AG09309 (cell line): Measurements from ENCODE around the gene SH2D5.
"Not testable (repeated sequence)": the region's sequence is repeated elsewhere in the genome, so short reads cannot be mapped to it uniquely, and the experiment has no call there.

ENCODE experiments used
- DNase-seq: peaks from one replicate; pipeline ENCODE4 v3.0.0-alpha.2; 2010; ENCODE audit warnings: low read depth
- H3K4me3 ChIP-seq: 2 replicates; pipeline ENCODE4 v1.5.1; 2011; ENCODE audit warnings: mild to moderate bottlenecking, low read depth, low read length, moderate library complexity; ENCODE audit not compliant: control insufficient read depth
- CTCF ChIP-seq: IDR thresholded peaks from 2 replicates; pipeline ENCODE4 v1.5.1; 2011; ENCODE audit warnings: mild to moderate bottlenecking, low read depth, low read length, inconsistent platforms; ENCODE audit not compliant: insufficient read depth, control insufficient read depth; ENCODE audit errors: missing control alignments

The SH2D5 gene

DNA sequence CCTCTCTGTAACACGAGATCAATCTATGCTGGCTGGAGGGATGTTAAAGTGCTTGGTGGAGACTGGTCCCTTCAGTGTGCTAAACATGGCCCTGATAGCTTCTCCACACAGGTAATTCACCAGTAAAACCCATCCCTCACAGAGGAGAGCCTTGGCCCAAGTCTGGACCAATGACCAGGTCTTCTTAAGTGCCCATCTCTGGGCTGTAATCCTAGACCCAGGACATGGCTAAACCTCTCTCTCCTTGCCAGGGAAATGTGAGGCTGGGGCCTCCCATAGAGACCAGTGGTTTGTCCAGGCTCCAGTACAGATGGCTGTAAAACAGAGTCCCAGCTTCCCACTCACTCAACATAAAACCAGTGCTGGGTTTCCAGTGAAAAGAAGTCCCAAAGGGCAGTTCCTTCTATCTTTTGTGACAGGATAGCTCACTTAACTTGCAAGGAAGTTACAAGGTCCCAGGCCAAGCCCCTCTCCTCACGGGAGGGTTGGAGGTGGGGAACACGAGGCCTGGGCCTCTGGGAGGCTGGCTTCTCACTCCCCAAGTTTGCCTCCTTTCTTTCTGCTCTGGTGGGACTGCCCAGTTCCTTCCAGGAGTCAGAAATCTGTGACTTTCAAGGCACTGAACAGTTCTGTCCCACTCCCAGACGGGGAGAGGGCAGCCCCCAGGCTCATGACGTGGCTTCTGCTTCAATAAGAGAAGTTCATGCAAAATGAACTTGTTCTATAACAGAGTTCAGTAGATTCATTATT lies 12.5 kb downstream of the SH2D5 start:
- TF ChIP-seq CTCF, result no peak
- no peak overlapping the region for H3K4me3 ChIP-seq
- DNase-seq, result no peak

- TF ChIP-seq CTCF, result no peak
- DNase-seq, result no peak
- no peak overlapping the region for H3K4me3 ChIP-seq
These were observed 13.2 kb downstream of the SH2D5 start for GRCh38 chr1:20719261-20719660.

GRCh38 chr1:20718343-20718882 lies 14.1 kb downstream of the SH2D5 start:
- DNase-seq, H3K4me3 ChIP-seq: not testable (repeated sequence)

- TF ChIP-seq CTCF, result no peak
- H3K4me3 ChIP-seq, result peak within 1 kb of the TSS; percentile 24
- no peak for DNase-seq
These were observed 14.8 kb downstream of the SH2D5 start, which contains the start of gene KIF17 for GRCh38 chr1:20717452-20718342. Gene KIF17 (minus strand): TSS chr1:20718007. CDS start chr1:20717706, 301 bp downstream.

DNA sequence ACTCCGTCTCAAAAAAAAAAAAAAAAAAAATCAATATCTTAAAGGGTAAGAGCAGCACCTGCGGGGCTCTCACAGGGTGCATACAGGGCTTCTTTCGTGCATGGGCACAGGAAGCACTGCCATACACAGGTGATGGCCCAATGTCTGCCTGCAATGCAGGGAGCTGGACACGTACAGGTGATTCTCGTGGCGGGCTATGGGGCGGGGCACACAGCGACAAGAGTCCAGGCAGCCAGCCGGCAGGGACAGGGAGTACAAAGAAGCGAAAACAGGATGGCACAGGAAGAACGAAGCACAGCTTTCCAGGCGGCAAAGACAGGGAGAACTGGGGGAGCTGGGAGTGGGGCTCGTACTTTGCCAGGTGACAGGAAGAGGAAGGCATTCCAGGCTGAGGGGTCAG lies 16.3 kb downstream of the SH2D5 start:
- H3K4me3 ChIP-seq, result no peak overlapping the region
- TF ChIP-seq CTCF, result no peak
- no peak for DNase-seq

- DNase-seq, result no peak
- H3K4me3 ChIP-seq, result no peak overlapping the region
- no peak for TF ChIP-seq CTCF
These were observed 17.1 kb downstream of the SH2D5 start for GRCh38 chr1:20715406-20715805.

DNA sequence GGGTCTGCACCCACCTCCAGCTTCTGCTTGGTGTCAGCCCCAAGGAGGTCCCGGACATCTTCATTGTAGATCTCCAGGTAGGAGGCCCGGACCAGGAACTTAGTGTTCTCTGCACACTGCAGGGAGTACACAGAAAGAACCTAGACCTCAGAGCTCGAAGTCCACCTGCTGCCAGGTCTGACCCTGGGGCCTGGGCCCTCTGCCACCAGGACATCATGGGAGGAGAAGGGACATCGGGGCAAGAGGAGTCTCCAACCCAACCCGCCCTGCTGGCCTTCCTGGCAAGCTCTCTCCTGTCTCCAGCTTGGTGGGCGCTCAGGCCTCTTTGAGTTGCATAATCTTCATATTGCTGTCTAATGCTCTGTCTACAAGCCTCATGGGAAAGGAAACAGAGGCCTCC lies 19.1 kb downstream of the SH2D5 start:
- H3K4me3 ChIP-seq, result no peak overlapping the region
- TF ChIP-seq CTCF, result no peak
- DNase-seq, result no peak
